HCT116 (cell line): ENCODE results near the gene ZNF648. TPM values are rescaled to one million over a fixed set of nuclear protein-coding genes. Genes with fewer than 3 reads are reported as not detected.
"Not testable (repeated sequence)": the region's sequence is repeated elsewhere in the genome, so short reads cannot be mapped to it uniquely, and the experiment has no call there.

Experiments used
- ATAC-seq: fragments of 200-7000 bp; cut with Tn5 transposase; 2 replicates; pipeline ENCODE4 v1.9.1; 2020; ENCODE audit warnings: mild to moderate bottlenecking, moderate library complexity
- BruUV-seq: library from RNA; stranded (reverse); fragments of 400-500 nt; replicated peaks from 2 replicates; lab custom pipeline; 2021; lab: Mats Ljungman, UMichigan
- CTCF ChIA-PET: fragments of 300-600 bp; sonication (Branson Sonifier 250); formaldehyde crosslinking; loops from one replicate; lab custom pipeline; 2021; ENCODE audit warnings: antibody characterized with exemption; lab: Charles Lee
- POLR2A ChIA-PET: fragments of 300-600, 350-600 bp; sonication (Branson Sonifier 250); formaldehyde crosslinking; loops from one replicate; lab custom pipeline; 2021; ENCODE audit warnings: antibody characterized with exemption; lab: Charles Lee
- RAD21 ChIA-PET, 2 experiments: fragments of 300-600 bp; sonication (Branson Sonifier 250); formaldehyde crosslinking; loops; one replicate each; lab custom pipeline; 2023; ENCODE audit warnings: low total read pairs in 2 of 2; ENCODE audit not compliant: uncharacterized antibody in 2 of 2, unreplicated experiment in 2 of 2, low non-redundant PET in 1 of 2; lab: Charles Lee
- DNase-seq: peaks from one replicate; pipeline ENCODE4 v3.0.0-alpha.2; 2010; ENCODE audit warnings: low read depth, low spot score
- H2AFZ ChIP-seq: fragments of 200-600 bp; shearing (Covaris generic), sonication (generic); 2 replicates; pipeline ENCODE4 v1.6.1; 2017; ENCODE audit warnings: low read depth, mixed run types, mixed read lengths, antibody characterized with exemption, low read length; ENCODE audit not compliant: poor library complexity, severe bottlenecking
- H3K27ac ChIP-seq: 2 replicates; pipeline ENCODE4 v1.5.1; 2012; ENCODE audit warnings: low read depth, low read length
- H3K27me3 ChIP-seq: fragments of 200-600 bp; sonication (generic); 2 replicates; pipeline ENCODE4 v1.6.1; 2016; ENCODE audit warnings: mixed run types, low read length, mixed read lengths; ENCODE audit not compliant: insufficient read depth
- H3K36me3 ChIP-seq, 2 experiments: fragments of 200-500 bp in 1 of 2; fragments of 200-600 bp in 1 of 2; sonication (Bioruptor generic) in 1 of 2; sonication (generic) in 1 of 2; 2 replicates each; pipeline versions ENCODE4 v1.5.1 to v1.6.1; 2014 to 2016; ENCODE audit warnings: low read length in 2 of 2, inconsistent platforms in 1 of 2, mixed read lengths in 1 of 2, mixed run types in 1 of 2; ENCODE audit not compliant: insufficient read depth in 2 of 2, control insufficient read depth in 1 of 2
- H3K4me1 ChIP-seq, 2 experiments: fragments of 200-600 bp in 1 of 2; sonication (generic) in 1 of 2; 2 replicates each; pipeline versions ENCODE4 v1.5.1 to v1.6.1; 2012 to 2017; ENCODE audit warnings: low read length in 2 of 2, inconsistent platforms in 1 of 2, mild to moderate bottlenecking in 1 of 2, mixed read lengths in 1 of 2, mixed run types in 1 of 2, moderate library complexity in 1 of 2; ENCODE audit not compliant: insufficient read depth in 2 of 2, control insufficient read depth in 1 of 2
- H3K4me2 ChIP-seq: fragments of 200-600 bp; sonication (generic); 2 replicates; pipeline ENCODE4 v1.6.1; 2017; ENCODE audit warnings: mixed run types, low read length, mixed read lengths
- H3K4me3 ChIP-seq, 2 experiments: fragments of 200-600 bp in 1 of 2; sonication (generic) in 1 of 2; replicated peaks in 1 of 2; 2 replicates each; pipeline ENCODE4 v1.5.1; 2011 to 2016; ENCODE audit warnings: low read length in 2 of 2, control low read depth in 1 of 2, low read depth in 1 of 2, mild to moderate bottlenecking in 1 of 2, mixed read lengths in 1 of 2, mixed run types in 1 of 2
- H3K79me2 ChIP-seq: fragments of 200-600 bp; sonication (generic); 2 replicates; pipeline ENCODE4 v1.6.1; 2017; ENCODE audit warnings: mild to moderate bottlenecking, mixed run types, low read length, moderate library complexity, mixed read lengths; ENCODE audit not compliant: insufficient read depth
- H3K9ac ChIP-seq: fragments of 200-600 bp; sonication (generic); 2 replicates; pipeline ENCODE4 v1.6.1; 2016; ENCODE audit warnings: low read length, mixed read lengths
- H3K9me2 ChIP-seq: fragments of 200-600 bp; sonication (generic), shearing (Covaris generic); 2 replicates; pipeline ENCODE4 v1.6.1; 2017; ENCODE audit warnings: mixed run types, mild to moderate bottlenecking, moderate library complexity; ENCODE audit not compliant: insufficient read depth
- H3K9me3 ChIP-seq, 2 experiments: fragments of 200-500 bp in 1 of 2; fragments of 200-600 bp in 1 of 2; sonication (Bioruptor generic) in 1 of 2; sonication (generic) in 1 of 2; 2 replicates each; pipeline ENCODE4 v1.6.1; 2014 to 2017; ENCODE audit warnings: low read length in 2 of 2, mixed read lengths in 2 of 2, inconsistent platforms in 1 of 2, low read depth in 1 of 2, mild to moderate bottlenecking in 1 of 2, mixed run types in 1 of 2, moderate library complexity in 1 of 2; ENCODE audit not compliant: control insufficient read depth in 1 of 2, insufficient read depth in 1 of 2
- H4K20me1 ChIP-seq: fragments of 200-600 bp; sonication (generic), shearing (Covaris generic); 2 replicates; pipeline ENCODE4 v1.6.1; 2017; ENCODE audit warnings: mixed run types, mild to moderate bottlenecking, moderate library complexity; ENCODE audit not compliant: insufficient read depth
- CEBPB ChIP-seq: IDR thresholded peaks from 2 replicates; pipeline ENCODE4 v1.6.1; 2012; ENCODE audit warnings: low read depth
- EGR1 ChIP-seq: IDR thresholded peaks from 2 replicates; pipeline ENCODE4 v1.6.1; 2012; ENCODE audit warnings: low read depth
- ELF1 ChIP-seq: IDR thresholded peaks from 2 replicates; pipeline ENCODE4 v1.6.1; 2012; ENCODE audit warnings: low read depth, borderline replicate concordance
- EZH2 ChIP-seq: fragments of 200-600 bp; sonication (generic); IDR thresholded peaks from 2 replicates; pipeline ENCODE4 v1.6.1; 2017; ENCODE audit warnings: antibody characterized with exemption, mixed run types
- EZH2phosphoT487 ChIP-seq: fragments of 200-600 bp; IDR thresholded peaks from 2 replicates; pipeline ENCODE4 v1.6.1; 2018; ENCODE audit warnings: antibody characterized with exemption, borderline replicate concordance
- FOSL1 ChIP-seq: IDR thresholded peaks from 2 replicates; pipeline ENCODE4 v1.6.1; 2012; ENCODE audit warnings: low read depth
- JUND ChIP-seq: IDR thresholded peaks from 2 replicates; pipeline ENCODE4 v1.6.1; 2012
- POLR2A ChIP-seq: IDR thresholded peaks from 2 replicates; pipeline ENCODE4 v1.7.0; 2011; ENCODE audit warnings: borderline replicate concordance; ENCODE audit not compliant: insufficient read depth, insufficient read length; ENCODE audit errors: extremely low read depth
- RAD21 ChIP-seq: IDR thresholded peaks from 2 replicates; pipeline ENCODE4 v1.6.1; 2012; ENCODE audit warnings: low read depth, mild to moderate bottlenecking
- SIN3A ChIP-seq: IDR thresholded peaks from 2 replicates; pipeline ENCODE4 v1.6.1; 2012; ENCODE audit warnings: low read depth
- SRF ChIP-seq: IDR thresholded peaks from 2 replicates; pipeline ENCODE4 v1.6.1; 2012; ENCODE audit warnings: low read depth
- TCF7L2 ChIP-seq: IDR thresholded peaks from 2 replicates; pipeline ENCODE4 v1.7.0; 2011; ENCODE audit warnings: borderline replicate concordance, inconsistent platforms; ENCODE audit not compliant: insufficient read depth, insufficient read length; ENCODE audit errors: extremely low read depth
- YY1 ChIP-seq: IDR thresholded peaks from 2 replicates; pipeline ENCODE4 v1.6.1; 2011; ENCODE audit warnings: low read length, low read depth, moderate library complexity, mild to moderate bottlenecking; ENCODE audit not compliant: insufficient replicate concordance; ENCODE audit errors: extremely low read depth
- ZFX ChIP-seq: fragments of 450-650 bp; IDR thresholded peaks from 2 replicates; pipeline ENCODE4 v1.6.1; 2017
- ZNF274 ChIP-seq: fragments of 200-500 bp; sonication (Bioruptor generic); IDR thresholded peaks from 2 replicates; pipeline ENCODE4 v1.6.1; 2014; ENCODE audit warnings: mild to moderate bottlenecking, low read depth, low read length, inconsistent platforms
- intact Hi-C: fragments of 100-400 bp; cut with micrococcal nuclease; formaldehyde crosslinking; loops from 2 replicates; pipeline ENCODE4 v1.10.0; 2022
- total RNA-seq: library from RNA; stranded (reverse); gene quantifications from one replicate; pipeline ENCODE4 v1.2.1, GENCODE V29; 2021; ENCODE audit not compliant: unreplicated experiment
- TF ChIP-seq, protein P1 (sequence below): IDR thresholded peaks from 2 replicates; pipeline ENCODE4 v1.6.1; 2012
- TF ChIP-seq, protein P2 (sequence below): IDR thresholded peaks from 2 replicates; pipeline ENCODE4 v1.6.1; 2012

The ZNF648 gene
- total RNA-seq, 1 experiment from 2014 or later = 0.57 TPM

DNA sequence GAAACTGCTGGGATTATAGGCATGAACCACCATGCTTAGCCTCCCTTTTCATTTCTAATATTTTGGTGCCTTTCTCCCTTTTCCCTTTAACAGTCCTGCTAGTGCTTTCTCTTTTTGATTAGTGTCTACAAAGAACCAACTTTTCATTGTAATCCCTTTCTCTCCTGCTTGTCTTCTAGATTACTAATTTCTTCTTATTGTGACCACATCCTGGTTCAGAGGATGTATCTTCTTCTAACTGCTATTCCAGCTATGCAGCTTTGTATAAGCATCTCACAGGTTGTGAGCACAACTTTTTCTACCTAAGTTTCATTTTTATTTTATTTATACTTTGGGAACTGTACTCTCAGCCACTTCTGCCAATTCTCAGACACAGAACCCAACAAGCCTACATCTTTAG, 14.7 kb downstream of the ZNF648 start:
- POLR2A ChIA-PET = no interaction called here
- H3K27ac ChIP-seq = no peak overlapping the region
- no peak overlapping the region for H3K4me2 ChIP-seq
- intact Hi-C loops = no loop called here
- DNase-seq (no peak), ATAC-seq (no peak)
- no TSS peak for BruUV-seq
- TF ChIP-seq SIN3A = no peak
- H3K9me2 ChIP-seq = no peaks in the 10 kb centered on the region
- CTCF ChIA-PET = no interaction called here
- H3K9me3 ChIP-seq = 0 out of 4 replicates have a peak, but pooled peaks cover 3 to 5% of the 10 kb centered on the region in 2 experiments
- RAD21 ChIA-PET = no interaction called here
- H3K27me3 ChIP-seq = no peaks in the 10 kb centered on the region
- H3K9ac ChIP-seq = no peak overlapping the region
- no peaks in the 10 kb centered on the region for H3K4me1 ChIP-seq
- no peak overlapping the region for H3K4me3 ChIP-seq
- H2AFZ ChIP-seq = no peak overlapping the region
- no peaks in the 10 kb centered on the region for H3K79me2 ChIP-seq
- H3K36me3 ChIP-seq = no peaks in the 10 kb centered on the region
- H4K20me1 ChIP-seq = no peaks in the 10 kb centered on the region

DNA sequence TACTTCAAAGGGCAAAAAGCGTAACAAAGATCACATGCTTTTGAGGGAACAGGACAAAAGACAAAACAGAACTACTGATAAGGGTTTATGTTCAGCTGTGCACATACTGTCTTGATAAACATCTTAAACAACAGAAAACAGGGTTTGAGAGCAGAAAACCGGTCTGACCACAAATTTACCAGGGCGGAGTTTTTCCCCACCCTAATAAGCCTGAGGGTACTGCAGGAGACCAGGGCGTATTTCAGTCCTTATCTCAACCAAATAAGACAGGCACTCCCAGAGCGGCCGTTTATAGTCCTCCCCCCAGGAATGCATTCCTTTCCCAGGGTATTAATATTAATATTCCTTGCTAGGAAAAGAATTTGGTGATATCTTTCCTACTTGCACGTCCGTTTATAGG, 16.0 kb downstream of the ZNF648 start:
- H3K9ac ChIP-seq, H3K79me2 ChIP-seq, H3K4me2 ChIP-seq, H3K9me3 ChIP-seq, H4K20me1 ChIP-seq, H3K36me3 ChIP-seq, POLR2A ChIA-PET, H3K9me2 ChIP-seq, RAD21 ChIA-PET, H3K4me1 ChIP-seq, H3K27ac ChIP-seq, H3K4me3 ChIP-seq, intact Hi-C loops, H3K27me3 ChIP-seq, CTCF ChIA-PET, BruUV-seq, DNase-seq, ATAC-seq, H2AFZ ChIP-seq: not testable (repeated sequence)

DNA sequence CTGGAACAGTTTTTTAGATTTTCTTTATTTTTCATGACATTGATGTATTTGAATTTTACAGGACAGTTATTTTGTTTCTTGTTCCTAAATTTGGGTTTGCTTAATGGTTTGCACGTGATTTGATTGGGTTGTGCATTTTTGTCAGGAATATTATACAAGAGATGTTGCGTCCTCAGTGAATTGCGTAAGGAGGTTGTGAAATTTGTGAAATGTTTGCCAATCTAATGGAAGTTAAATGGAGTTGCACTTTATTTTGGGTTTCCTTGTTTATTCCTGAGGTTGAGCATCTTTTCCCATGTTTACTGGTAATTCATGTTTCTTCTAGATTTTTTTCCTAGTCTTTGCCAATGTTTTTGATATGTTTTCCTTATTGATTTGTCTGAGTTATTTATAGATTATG, 19.9 kb downstream of the ZNF648 start:
- Histone ChIP-seq H3K4me2 (no peak overlapping the region), H2AFZ (no peak overlapping the region), H3K27ac (no peak overlapping the region), H3K79me2 (no peaks in the 10 kb centered on the region), H3K36me3 (no peaks in the 10 kb centered on the region), H3K27me3 (no peaks in the 10 kb centered on the region), H3K9me3 (peaks cover 3 to 5% of the 10 kb centered on the region in 2 experiments; a peak in 1 of 4 replicates), H3K4me1 (no peaks in the 10 kb centered on the region), H3K9me2 (no peaks in the 10 kb centered on the region), H4K20me1 (no peaks in the 10 kb centered on the region), H3K4me3 (no peak overlapping the region), H3K9ac (no peak overlapping the region)
- ATAC-seq (no peak), DNase-seq (no peak)
- POLR2A ChIA-PET = no interaction called here
- intact Hi-C loops = no loop called here
- RAD21 ChIA-PET = no interaction called here
- CTCF ChIA-PET = no interaction called here
- no TSS peak for BruUV-seq
- no peak for TF ChIP-seq POLR2A
- TF ChIP-seq RAD21 = no peak
- no peak for TF ChIP-seq EZH2
- no peak for TF ChIP-seq CEBPB
- no peak for TF ChIP-seq EZH2phosphoT487
- no peak for TF ChIP-seq TCF7L2
- no peak for TF ChIP-seq ELF1
- no peak for TF ChIP-seq YY1
- TF ChIP-seq FOSL1 = no peak
- no peak for TF ChIP-seq ZNF274
- TF ChIP-seq SRF = no peak
- no peak for TF ChIP-seq EGR1
- TF ChIP-seq, protein P1, sequence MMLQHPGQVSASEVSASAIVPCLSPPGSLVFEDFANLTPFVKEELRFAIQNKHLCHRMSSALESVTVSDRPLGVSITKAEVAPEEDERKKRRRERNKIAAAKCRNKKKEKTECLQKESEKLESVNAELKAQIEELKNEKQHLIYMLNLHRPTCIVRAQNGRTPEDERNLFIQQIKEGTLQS = no peak
- TF ChIP-seq JUND = no peak
- TF ChIP-seq, protein P2, sequence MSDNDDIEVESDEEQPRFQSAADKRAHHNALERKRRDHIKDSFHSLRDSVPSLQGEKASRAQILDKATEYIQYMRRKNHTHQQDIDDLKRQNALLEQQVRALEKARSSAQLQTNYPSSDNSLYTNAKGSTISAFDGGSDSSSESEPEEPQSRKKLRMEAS = no peak
- no peak for TF ChIP-seq ZFX
